Glutamatergic neuron (in vitro differentiated cells): Measurements from ENCODE around the gene SARS2. TPM values are rescaled to one million over a fixed set of nuclear protein-coding genes. Genes with fewer than 3 reads are reported as not detected.

Experiments
- DNase-seq: peaks from one replicate; pipeline ENCODE4 v3.0.0; 2022
- H3K27ac Mint-ChIP-seq: one replicate; pipeline ENCODE4 v1.8.0; 2020; ENCODE audit warnings: mild to moderate bottlenecking, mixed read lengths, inconsistent platforms; ENCODE audit not compliant: unreplicated experiment
- H3K27me3 Mint-ChIP-seq: one replicate; pipeline ENCODE4 v1.8.0; 2020; ENCODE audit warnings: mild to moderate bottlenecking, moderate library complexity, mixed read lengths, inconsistent platforms; ENCODE audit not compliant: unreplicated experiment
- H3K36me3 Mint-ChIP-seq: one replicate; pipeline ENCODE4 v1.8.0; 2020; ENCODE audit warnings: mild to moderate bottlenecking, mixed read lengths, inconsistent platforms; ENCODE audit not compliant: unreplicated experiment
- H3K4me1 Mint-ChIP-seq: one replicate; pipeline ENCODE4 v1.8.0; 2020; ENCODE audit warnings: mild to moderate bottlenecking, low read depth, mixed read lengths, inconsistent platforms; ENCODE audit not compliant: unreplicated experiment
- H3K4me3 Mint-ChIP-seq: one replicate; pipeline ENCODE4 v1.8.0; 2020; ENCODE audit warnings: mild to moderate bottlenecking, mixed read lengths, inconsistent platforms; ENCODE audit not compliant: unreplicated experiment
- H3K9me3 Mint-ChIP-seq: one replicate; pipeline ENCODE4 v1.8.0; 2020; ENCODE audit warnings: mild to moderate bottlenecking, moderate library complexity, mixed read lengths, inconsistent platforms; ENCODE audit not compliant: unreplicated experiment
- CTCF ChIP-seq: fragments of 200-600 bp; sonication (generic); IDR thresholded peaks from one replicate; pipeline ENCODE4 v1.5.0; 2021; ENCODE audit not compliant: partially characterized antibody, unreplicated experiment
- long read RNA-seq: library from polyadenylated mRNA; unstranded; transcript quantifications from one replicate; pipeline ENCODE4 v2.0.0, GENCODE V29; 2020; ENCODE audit not compliant: unreplicated experiment
- total RNA-seq: library from RNA; stranded (reverse); fragmentation: NEBNext Ultra II Directional; extraction: Animal tissue kit (Norgen Biotek cat#: 25700); gene quantifications from one replicate; pipeline ENCODE4 v1.2.1, GENCODE V29; 2021; ENCODE audit not compliant: unreplicated experiment

Gene SARS2, protein sequence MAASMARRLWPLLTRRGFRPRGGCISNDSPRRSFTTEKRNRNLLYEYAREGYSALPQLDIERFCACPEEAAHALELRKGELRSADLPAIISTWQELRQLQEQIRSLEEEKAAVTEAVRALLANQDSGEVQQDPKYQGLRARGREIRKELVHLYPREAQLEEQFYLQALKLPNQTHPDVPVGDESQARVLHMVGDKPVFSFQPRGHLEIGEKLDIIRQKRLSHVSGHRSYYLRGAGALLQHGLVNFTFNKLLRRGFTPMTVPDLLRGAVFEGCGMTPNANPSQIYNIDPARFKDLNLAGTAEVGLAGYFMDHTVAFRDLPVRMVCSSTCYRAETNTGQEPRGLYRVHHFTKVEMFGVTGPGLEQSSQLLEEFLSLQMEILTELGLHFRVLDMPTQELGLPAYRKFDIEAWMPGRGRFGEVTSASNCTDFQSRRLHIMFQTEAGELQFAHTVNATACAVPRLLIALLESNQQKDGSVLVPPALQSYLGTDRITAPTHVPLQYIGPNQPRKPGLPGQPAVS
- 49.2 TPM for total RNA-seq
- long read RNA-seq, transcript SARS2-201 (16 exons, 2,057 nt): major isoform, 18 of 22 reads
- long read RNA-seq, partial matches to known transcripts: 0 of 22 reads
- long read RNA-seq, other reads (novel, unspliced or antisense): 4 of 22 reads

GRCh38 chr19:38929929-38930775 lies at the start of gene SARS2:
SARS2 (minus strand) TSS chr19:38930763; CDS start chr19:38930736, 27 bp downstream.
- Mint-ChIP-seq H3K4me1 (peaks cover 7% of the 10 kb centered on the region), H3K9me3 (peaks cover 8% of the 10 kb centered on the region), H3K27ac (peak within 1 kb of the TSS; percentile 92), H3K27me3 (no peaks in the 10 kb centered on the region), H3K36me3 (peaks cover 6% of the 10 kb centered on the region), H3K4me3 (peak within 1 kb of the TSS; percentile 97)
- peak; percentile 90 for DNase-seq
- peak; percentile 99 for TF ChIP-seq CTCF

DNA sequence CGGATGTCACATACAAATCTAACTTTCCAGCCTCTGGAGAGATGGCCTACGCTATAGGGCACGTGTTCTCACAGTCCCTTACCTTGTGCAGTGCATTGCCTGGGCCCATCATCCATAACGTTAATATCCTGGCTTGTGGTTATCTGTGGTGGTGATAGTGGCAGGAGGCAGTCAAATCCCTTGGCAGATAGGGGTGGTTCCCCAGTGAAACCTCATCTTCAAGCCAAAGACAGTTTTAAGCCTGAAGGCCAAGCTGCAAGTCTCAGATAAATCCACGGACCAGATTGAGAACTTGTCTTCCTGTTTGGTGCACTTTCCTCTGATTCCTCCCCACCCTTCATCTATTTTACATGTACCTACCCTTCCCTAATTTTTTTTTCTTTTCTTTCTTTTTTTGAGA lies 49.2 kb upstream of the SARS2 start:
- Mint-ChIP-seq H3K4me3 (no peak overlapping the region), H3K36me3 (no peaks in the 10 kb centered on the region), H3K9me3 (no peaks in the 10 kb centered on the region), H3K27me3 (peaks cover 8% of the 10 kb centered on the region), H3K27ac (no peak overlapping the region), H3K4me1 (peaks cover 11% of the 10 kb centered on the region)
- TF ChIP-seq CTCF: no peak
- no peak for DNase-seq

DNA sequence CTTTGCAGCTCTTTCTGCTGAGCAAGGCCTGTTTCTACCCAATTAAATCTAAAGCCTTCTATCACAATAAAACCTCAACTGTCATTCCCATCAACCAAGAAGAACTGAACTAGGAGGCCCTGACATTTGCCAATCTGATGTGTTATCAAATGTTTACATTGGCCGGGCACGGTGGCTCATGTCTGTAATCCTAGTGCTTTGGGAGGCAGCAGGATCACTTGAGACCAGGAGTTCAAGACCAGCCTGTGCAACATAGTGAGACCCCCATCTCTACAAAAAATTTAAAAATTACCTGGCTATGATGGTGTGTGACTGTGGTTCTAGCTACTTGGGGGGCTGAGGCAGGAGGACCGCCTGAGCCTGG lies 47.7 kb upstream of the SARS2 start:
- Mint-ChIP-seq H3K36me3 (no peaks in the 10 kb centered on the region), H3K27ac (no peak overlapping the region), H3K4me1 (peaks cover 11% of the 10 kb centered on the region), H3K9me3 (peaks cover 3% of the 10 kb centered on the region), H3K27me3 (peaks cover 8% of the 10 kb centered on the region), H3K4me3 (no peak overlapping the region)
- TF ChIP-seq CTCF: no peak
- no peak for DNase-seq

DNA sequence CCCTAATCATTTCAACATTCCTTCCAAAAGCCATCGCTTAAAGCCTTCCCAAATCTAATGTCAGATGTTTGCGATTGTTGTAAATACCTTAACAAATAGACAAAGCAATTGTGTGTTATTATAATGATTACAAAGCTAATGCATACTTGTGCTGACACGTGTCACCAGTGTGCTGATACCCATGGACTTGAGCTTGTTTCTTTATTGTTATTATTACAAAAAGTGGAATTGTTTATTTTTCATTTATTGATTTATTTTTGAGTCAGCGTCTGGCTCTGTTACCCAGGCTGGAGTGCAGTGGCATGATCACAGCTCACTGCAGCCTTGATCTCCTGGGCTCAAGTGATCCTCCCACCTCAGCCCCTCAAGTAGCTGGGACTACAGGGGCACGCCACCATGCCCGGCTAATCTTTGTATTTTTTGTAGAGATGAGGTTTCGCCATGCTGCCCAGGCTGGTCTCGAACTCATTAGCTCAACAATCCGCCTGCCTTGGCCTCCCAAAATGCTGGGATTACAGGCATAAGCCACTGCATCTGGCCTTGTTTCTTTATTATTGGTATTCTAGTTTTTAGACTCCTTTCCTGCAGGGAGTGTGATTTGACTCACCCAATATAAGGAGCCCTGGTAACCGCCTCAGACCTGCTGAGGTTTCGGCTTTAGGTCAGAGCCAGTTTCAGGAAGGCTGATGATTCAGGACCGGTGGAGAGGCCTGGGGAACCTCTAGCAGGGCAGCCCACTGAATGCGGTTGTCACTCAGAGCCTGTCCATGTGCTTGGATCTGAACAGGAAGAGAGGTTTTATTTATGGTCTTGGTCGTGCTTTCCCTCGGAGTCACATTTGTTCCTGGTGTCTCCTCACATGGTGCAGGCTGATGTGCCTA lies 47.1 kb upstream of the SARS2 start:
- H3K4me3 Mint-ChIP-seq: no peak overlapping the region

More for the DNA sequence above, 47.1 kb upstream of the SARS2 start:
- no peaks in the 10 kb centered on the region for H3K36me3 Mint-ChIP-seq
- peaks cover 8% of the 10 kb centered on the region for H3K27me3 Mint-ChIP-seq
- DNase-seq: no peak
- no peak overlapping the region for H3K27ac Mint-ChIP-seq
- H3K4me1 Mint-ChIP-seq: peaks cover 11% of the 10 kb centered on the region
- H3K9me3 Mint-ChIP-seq: peaks cover 3% of the 10 kb centered on the region
- TF ChIP-seq CTCF: no peak
